Measurements from ENCODE around the gene KLK1. TPM values are rescaled to one million over a fixed set of nuclear protein-coding genes. Genes with fewer than 3 reads are reported as not detected.
"Not testable (repeated sequence)": the region's sequence is repeated elsewhere in the genome, so short reads cannot be mapped to it uniquely, and the experiment has no call there.

Gene KLK1
- total RNA-seq, 1 donor from 2014 or later = not detected

DNA sequence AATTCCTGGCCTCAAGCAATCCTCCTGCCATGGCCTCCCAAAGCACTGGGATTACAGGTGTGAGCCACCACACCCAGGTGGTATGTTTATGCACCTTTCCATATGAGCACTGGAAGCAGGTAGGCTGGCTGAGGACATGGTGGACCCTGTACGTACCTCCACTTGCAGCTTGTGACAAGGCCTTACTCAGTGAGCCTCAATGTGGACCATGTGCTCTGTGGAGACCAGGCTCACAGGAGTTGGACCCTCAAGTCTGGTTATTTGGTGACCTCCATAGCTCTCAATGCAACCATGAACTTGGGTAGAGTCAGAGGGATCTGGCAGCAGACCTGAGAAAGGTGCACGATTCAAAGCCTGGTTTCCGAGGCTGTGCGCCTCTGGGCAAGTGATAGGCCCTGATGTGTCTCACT is 27.9 kb downstream of the KLK1 start:
- no peak for DNase-seq (ENCODE audit: low spot score)
- intact Hi-C loops (cut with DNase I) = no loop called here

- intact Hi-C loops (cut with DNase I) = no loop called here
- DNase-seq (ENCODE audit: low spot score) = no peak
These were observed 28.5 kb downstream of the KLK1 start for GRCh38 chr19:50794876-50795663.

DNA sequence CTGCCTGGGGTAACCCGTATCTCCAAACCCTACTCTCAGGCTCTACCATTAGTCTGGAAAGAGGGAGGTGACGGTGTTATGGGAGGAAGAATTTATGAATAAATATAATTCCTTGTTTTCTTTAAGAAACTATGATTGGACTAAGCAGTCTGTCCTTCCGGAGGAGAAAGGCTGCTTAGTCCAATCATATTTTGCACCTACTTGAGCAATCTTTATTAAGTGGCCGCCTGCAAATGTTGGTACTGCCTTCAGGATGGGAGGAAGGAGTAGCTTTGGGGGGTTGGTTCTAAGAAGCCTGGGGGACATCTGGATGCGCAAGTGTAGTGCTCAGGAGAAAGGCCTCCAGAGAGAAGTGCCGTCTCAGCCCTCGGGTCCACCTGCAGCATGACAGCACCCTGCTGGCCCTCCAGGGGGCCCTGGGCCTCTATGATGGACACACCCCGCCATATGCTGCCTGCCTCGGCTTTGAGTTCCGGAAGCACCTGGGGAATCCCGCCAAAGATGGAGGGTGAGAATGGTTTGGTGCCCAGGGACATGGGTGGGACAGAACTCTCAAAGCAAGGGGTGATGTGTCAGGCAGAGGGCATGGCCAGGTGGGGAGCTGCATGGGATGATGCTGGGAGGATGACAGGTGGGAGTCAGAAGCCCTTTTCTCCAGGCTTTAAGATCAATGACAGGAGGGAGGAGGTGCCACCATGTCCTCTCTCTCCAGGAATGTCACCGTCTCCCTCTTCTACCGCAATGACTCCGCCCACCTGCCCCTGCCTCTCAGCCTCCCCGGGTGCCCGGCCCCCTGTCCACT is 29.3 kb downstream of the KLK1 start:
- no peak for DNase-seq (ENCODE audit: low spot score)
- intact Hi-C loops (cut with DNase I) = no loop called here

GRCh38 chr19:50793558-50794065 is 30.0 kb downstream of the KLK1 start:
- no peak for DNase-seq (ENCODE audit: low spot score)
- intact Hi-C loops (cut with DNase I) = no loop called here

- intact Hi-C loops (cut with DNase I) = no loop called here
- DNase-seq (ENCODE audit: low spot score) = no peak
These were observed 31.0 kb downstream of the KLK1 start for GRCh38 chr19:50792272-50793250.

DNA sequence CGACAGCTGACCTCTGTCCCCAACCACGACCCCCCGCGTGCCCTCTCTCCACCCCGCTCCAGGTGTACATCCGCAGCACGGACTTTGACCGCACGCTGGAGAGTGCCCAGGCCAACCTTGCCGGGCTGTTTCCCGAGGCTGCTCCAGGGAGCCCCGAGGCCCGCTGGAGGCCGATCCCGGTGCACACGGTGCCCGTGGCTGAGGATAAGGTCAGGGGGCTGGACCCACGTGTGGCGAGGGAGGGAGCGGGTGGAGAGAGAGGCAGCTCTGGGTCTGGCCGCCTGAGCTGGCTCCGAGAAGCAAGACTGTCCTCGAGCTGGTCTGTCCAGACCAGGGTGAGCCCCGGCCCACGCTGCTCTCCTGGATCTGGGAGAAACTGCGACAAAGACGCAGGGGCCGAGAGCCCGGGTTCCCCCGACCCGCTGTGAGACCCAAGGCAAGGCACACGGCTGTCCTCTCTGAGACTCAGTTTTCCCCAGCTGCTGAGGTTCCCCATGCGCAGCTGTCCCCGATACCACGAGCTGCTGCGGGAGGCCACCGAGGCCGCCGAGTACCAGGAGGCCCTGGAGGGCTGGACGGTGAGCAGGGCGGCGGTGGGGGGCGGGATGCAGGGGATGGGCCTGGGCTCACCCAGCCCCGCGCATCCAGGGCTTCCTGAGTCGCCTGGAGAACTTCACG is 31.9 kb downstream of the KLK1 start:
- intact Hi-C loops (cut with DNase I) = no loop called here
- DNase-seq (ENCODE audit: low spot score) = no peak

GRCh38 chr19:50790922-50791467 is 32.6 kb downstream of the KLK1 start:
- DNase-seq (ENCODE audit: low spot score) = no peak
- intact Hi-C loops (cut with DNase I) = no loop called here

- intact Hi-C loops (cut with DNase I) = no loop called here
- DNase-seq (ENCODE audit: low spot score) = no peak
These were observed 33.2 kb downstream of the KLK1 start, which contains the start of gene ACP4 for GRCh38 chr19:50790396-50790795. Gene ACP4, plus strand, starts transcription at chr19:50790415. Its CDS starts 0 bp downstream, at chr19:50790415.

DNA sequence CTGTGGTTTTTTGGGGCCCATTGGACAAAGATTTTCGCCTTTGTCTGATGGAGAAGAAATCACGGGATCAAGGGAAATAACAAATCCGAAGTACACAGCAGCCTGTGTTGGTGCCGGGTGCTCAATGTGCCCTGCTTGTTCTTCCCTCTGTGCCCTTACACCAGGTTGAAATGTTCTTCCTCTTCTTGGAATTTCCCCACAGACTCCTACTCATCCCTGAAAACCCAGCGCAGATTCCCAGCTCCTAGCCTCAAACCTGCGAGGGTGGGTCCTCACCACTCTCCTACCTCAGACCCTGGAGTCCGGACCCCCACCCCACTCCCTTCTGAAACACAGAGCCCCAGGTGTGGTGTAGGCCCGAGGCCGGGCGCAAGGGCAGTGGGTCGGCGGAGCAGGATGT is 38.3 kb downstream of the KLK1 start:
- intact Hi-C loops (cut with DNase I) = no loop called here

GRCh38 chr19:50784710-50785109 is 38.9 kb downstream of the KLK1 start:
- intact Hi-C loops (cut with DNase I) = loop anchor here (5.0 kb wide), 2 partner anchors 247 to 417 kb away; partner anchors contain the start of gene NAPSA
- DNase-seq (ENCODE audit: low spot score) = no peak

More for the DNA sequence above, 38.3 kb downstream of the KLK1 start:
- DNase-seq (ENCODE audit: low spot score) = no peak

- intact Hi-C loops (cut with DNase I) = loop anchor here (2.0 to 5.0 kb wide), 3 partner anchors 79 to 416 kb away; partner anchors contain the start of gene NAPSA
- not testable (repeated sequence) for DNase-seq (ENCODE audit: low spot score)
These were observed 39.8 kb downstream of the KLK1 start for GRCh38 chr19:50783848-50784152.

DNA sequence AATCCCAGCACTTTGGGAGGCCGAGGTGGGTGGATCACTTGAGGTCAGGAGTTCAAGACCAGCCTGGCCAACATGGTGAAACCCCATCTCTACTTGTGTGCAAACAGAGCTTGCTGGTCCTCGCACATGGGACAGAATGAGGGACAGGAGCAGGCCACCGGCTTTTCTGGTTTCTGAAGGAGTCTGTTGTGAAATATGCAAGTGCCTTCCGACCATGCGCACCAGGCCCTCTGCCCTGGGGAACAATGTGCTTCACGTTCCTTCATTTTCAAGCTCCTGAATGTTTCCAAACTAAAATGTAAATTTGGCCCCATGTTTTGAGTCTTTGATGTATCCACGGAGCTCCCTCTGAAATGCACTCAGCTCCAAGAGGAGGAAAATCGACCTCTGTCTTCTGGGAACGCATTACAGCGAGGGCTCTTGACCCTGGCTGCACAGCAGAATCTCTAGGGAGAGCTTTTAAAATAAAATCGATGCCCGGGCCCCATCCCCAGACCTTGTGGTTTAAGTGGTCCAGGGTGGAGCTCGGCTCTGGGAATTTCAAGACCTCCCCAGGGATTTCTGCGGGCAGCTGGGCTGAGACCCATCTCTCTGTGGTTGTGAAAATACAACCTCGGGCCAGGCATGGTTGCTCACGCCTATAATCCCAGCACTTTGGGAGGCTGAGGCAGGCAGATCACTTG is 42.7 kb downstream of the KLK1 start:
- intact Hi-C loops (cut with DNase I) = loop anchor here (5.0 kb wide), 2 partner anchors 244 to 414 kb away; partner anchors contain the start of gene NAPSA
- no peak for DNase-seq (ENCODE audit: low spot score)

DNA sequence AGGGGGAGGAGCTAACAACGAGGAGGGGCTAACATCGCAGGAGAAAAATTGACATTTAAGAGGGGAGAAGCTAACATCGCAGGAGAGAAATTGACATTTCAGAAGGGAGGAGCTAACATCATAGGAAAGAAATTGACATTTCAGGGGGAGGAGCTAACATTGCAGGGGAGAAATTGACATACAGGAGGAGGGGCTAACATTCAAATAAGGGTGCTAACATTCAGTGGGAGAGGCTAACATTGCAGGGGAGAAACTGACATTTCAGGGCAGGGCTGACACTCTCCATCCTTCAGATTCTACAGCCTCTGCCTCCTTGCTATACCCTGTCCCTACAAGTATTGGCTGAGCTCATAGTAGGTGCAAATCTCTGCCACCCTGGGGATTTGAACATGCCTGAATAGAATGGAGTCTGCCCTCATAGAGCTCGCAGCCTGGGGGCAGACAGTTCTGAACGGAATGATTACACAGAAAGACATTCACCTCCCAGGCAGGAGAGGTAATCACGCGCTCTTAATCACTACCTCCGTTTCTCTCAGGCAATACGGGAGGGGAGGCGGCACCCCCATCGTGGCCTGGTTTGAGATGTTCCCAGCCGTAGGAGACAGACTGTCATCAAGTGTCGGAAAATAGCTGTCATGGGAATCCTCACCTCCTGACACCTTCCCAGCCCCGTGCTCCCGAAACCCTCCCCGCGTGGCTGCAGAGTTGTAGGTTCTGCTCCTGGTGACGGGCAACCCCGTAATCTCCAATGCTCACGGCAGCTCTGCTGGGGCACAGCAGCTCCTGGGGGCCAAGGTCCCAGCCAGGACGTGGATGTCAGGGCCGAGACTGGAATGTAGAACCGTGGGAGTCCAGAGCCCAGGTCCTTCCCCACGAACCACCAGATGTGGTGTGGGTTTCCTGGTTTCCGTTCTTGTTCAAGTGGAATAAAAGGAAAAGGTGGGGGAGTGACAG is 43.8 kb downstream of the KLK1 start:
- intact Hi-C loops (cut with DNase I) = loop anchor here (5.0 kb wide), 2 partner anchors 242 to 412 kb away; partner anchors contain the start of gene NAPSA

DNA sequence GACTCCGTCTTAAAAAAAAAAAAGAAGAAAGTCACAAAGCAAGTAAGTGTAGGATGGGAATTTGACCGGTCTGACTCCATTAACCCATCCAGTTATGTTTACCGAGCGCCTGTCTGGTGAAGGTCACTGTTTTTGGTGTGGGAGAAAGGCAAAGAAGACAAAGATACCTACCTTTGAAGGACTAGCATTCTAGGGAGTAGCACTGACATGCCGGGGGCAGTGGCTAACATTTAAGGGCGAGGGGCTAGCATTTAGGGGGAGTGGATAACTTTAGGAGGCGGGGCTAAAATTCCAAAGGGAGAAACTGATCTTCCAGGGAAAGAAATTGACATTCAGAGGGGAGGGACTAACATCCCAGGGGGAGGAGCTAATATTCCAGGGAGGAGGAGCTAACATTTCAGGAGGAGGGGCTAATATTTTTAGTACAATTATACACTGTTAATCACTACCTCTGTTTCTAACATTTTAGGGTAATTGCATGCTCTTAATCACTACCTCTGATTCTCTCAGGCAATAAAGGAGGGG is 44.6 kb downstream of the KLK1 start:
- intact Hi-C loops (cut with DNase I) = no loop called here
- DNase-seq (ENCODE audit: low spot score) = no peak

More for the DNA sequence above, 43.8 kb downstream of the KLK1 start:
- DNase-seq (ENCODE audit: low spot score) = no peak

GRCh38 chr19:50777830-50778303 is 45.7 kb downstream of the KLK1 start:
- DNase-seq (ENCODE audit: low spot score) = no peak
- intact Hi-C loops (cut with DNase I) = no loop called here

DNA sequence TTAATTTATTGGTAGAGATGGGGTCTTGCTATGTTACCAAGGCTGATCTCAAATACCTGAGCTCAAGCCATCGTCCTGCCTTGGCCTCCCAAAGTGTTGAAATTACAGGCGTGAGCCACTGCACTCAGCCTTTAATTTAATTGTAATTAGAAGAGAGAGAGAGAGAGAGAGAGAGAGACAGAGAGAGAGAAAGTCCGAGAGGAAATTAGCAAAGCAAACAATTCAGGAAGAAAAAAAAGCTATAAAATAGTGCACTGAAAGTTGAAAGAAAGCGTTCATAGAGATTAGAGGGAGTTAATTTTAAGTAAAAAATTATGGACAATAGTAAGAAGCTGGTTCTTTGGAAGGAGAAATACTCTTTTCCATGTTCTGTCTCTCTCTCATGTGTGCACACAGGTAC is 46.3 kb downstream of the KLK1 start:
- DNase-seq (ENCODE audit: low spot score) = no peak
- intact Hi-C loops (cut with DNase I) = no loop called here

Measured in cardiac septum (tissue), 1 donor.